ENCODE data around the gene MATCAP1. TPM values are rescaled to one million over a fixed set of nuclear protein-coding genes. Genes with fewer than 3 reads are reported as not detected.
A peak's percentile ranks its signal among the peaks of the same experiment; 100 is the strongest.

The MATCAP1 gene
- total RNA-seq, 4 donors from 2014 or later, result 27.6 to 220 (median 32.5) TPM

- Histone ChIP-seq H3K9me3 (no peaks in the 10 kb centered on the region), H3K27me3 (peaks cover 26% of the 10 kb centered on the region), H3K4me3 (peak overlapping the region; percentile 58 to 93 (median 82)), H3K27ac (peak overlapping the region; percentile 90 to 93 (median 92)), H3K4me1 (peaks cover 12 to 69% (median 54%) of the 10 kb centered on the region in 4 donors), H3K36me3 (no peaks in the 10 kb centered on the region)
- in situ Hi-C loops (cut with MboI; ENCODE audit: low pct_ligation_motif_present in 1 of 4, low pct_unique_long_range_greater_than_20kb in 1 of 4, low sequenced_read_pairs in 3 of 4) (loop anchor here in 3 of 4 donors (10.0 to 25.0 kb wide), 3 partner anchors 144 to 197 kb away; partner anchors contain the start of genes CES3 (in 1 of the 3) and CES4A (in 1 of the 3)), intact Hi-C loops (cut with DNase I; ENCODE audit: low total_unique reads) (loop anchor here (2.0 kb wide), 1 partner anchor 26 kb away; no protein-coding TSS in a partner anchor)
- peak; percentile 82 for DNase-seq
- TF ChIP-seq EP300 (IDR thresholded peaks at IDR 0.05; ENCODE audit: low read depth) (no peak), POLR2AphosphoS5 (IDR thresholded peaks at IDR 0.05) (no peak), POLR2A (IDR thresholded peaks at IDR 0.05) (no peak)
- TF ChIP-seq, protein P1, sequence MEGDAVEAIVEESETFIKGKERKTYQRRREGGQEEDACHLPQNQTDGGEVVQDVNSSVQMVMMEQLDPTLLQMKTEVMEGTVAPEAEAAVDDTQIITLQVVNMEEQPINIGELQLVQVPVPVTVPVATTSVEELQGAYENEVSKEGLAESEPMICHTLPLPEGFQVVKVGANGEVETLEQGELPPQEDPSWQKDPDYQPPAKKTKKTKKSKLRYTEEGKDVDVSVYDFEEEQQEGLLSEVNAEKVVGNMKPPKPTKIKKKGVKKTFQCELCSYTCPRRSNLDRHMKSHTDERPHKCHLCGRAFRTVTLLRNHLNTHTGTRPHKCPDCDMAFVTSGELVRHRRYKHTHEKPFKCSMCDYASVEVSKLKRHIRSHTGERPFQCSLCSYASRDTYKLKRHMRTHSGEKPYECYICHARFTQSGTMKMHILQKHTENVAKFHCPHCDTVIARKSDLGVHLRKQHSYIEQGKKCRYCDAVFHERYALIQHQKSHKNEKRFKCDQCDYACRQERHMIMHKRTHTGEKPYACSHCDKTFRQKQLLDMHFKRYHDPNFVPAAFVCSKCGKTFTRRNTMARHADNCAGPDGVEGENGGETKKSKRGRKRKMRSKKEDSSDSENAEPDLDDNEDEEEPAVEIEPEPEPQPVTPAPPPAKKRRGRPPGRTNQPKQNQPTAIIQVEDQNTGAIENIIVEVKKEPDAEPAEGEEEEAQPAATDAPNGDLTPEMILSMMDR (IDR thresholded peaks at IDR 0.05), result no peak
- 5 to 10% methylated on average over 7 to 27 of the region's 34 CpGs for WGBS, 2 donors (ENCODE audit: low coverage in 1 of 2)
Measured at GRCh38 chr16:67158637-67159600, 24.8 kb downstream of the MATCAP1 start.

GRCh38 chr16:67157892-67158635 is 25.7 kb downstream of the MATCAP1 start:
- DNase-seq, result no peak
- peaks cover 17% of the 10 kb centered on the region for H3K27me3 ChIP-seq
- no peaks in the 10 kb centered on the region for H3K9me3 ChIP-seq
- 52 to 72% methylated on average over 4 to 7 of the region's 7 CpGs for WGBS, 2 donors (ENCODE audit: low coverage in 1 of 2)
- TF ChIP-seq POLR2A (IDR thresholded peaks at IDR 0.05) (no peak), EP300 (IDR thresholded peaks at IDR 0.05; ENCODE audit: low read depth) (no peak), POLR2AphosphoS5 (IDR thresholded peaks at IDR 0.05) (no peak)
- TF ChIP-seq, protein P1 (IDR thresholded peaks at IDR 0.05), result no peak
- peaks cover 12 to 60% (median 45%) of the 10 kb centered on the region in 4 donors for H3K4me1 ChIP-seq
- H3K4me3 ChIP-seq, result no peak overlapping the region
- intact Hi-C loops (cut with DNase I; ENCODE audit: low total_unique reads) (loop anchor here (2.0 kb wide), 2 partner anchors 27 to 179 kb away; no protein-coding TSS in a partner anchor), in situ Hi-C loops (cut with MboI; ENCODE audit: low pct_ligation_motif_present in 1 of 4, low pct_unique_long_range_greater_than_20kb in 1 of 4, low sequenced_read_pairs in 3 of 4) (loop anchor here in 3 of 4 donors (10.0 to 25.0 kb wide), 3 partner anchors 143 to 196 kb away; partner anchors contain the start of genes CES3 (in 1 of the 3) and CES4A (in 1 of the 3))
- H3K27ac ChIP-seq, result peak overlapping the region; percentile 90 to 93 (median 92)
- no peaks in the 10 kb centered on the region for H3K36me3 ChIP-seq

DNA sequence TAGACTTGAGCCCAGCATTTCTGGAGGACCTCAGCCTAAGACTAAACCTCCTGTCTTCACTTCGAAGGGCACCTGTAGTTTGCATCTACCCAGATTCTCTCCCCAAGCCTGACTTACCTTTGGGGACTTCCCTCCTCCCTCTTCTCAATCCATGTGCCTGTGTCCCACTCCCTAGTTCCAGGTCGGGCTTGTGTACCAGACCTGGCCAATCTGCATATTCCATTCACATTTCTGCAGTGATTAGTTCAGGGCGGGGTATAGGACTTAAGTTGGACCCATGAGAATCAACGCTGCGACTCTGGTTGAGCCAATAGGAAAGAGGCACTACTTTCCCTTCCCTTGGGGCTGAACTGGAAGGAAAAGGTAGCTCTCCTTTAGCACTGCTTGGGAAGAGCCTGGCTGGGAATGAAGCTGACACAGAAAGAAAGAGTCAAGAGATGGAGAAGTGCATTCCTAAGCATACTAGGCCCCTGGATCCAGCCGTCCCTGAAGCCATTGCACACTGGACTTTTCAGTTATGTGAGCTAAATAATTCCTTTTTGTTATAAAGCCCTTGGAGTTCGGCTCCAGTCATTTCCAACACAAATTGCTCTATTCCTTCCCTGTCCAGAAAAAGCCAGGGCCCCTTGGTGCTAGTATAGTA is 26.5 kb downstream of the MATCAP1 start:
- no peaks in the 10 kb centered on the region for H3K36me3 ChIP-seq
- peaks cover 9% of the 10 kb centered on the region for H3K27me3 ChIP-seq
- in situ Hi-C loops (cut with MboI; ENCODE audit: low pct_ligation_motif_present in 1 of 4, low pct_unique_long_range_greater_than_20kb in 1 of 4, low sequenced_read_pairs in 3 of 4), result loop anchor here in 3 of 4 donors (10.0 to 25.0 kb wide), 3 partner anchors 142 to 195 kb away; partner anchors contain the start of genes CES3 (in 1 of the 3) and CES4A (in 1 of the 3)
- intact Hi-C loops (cut with DNase I; ENCODE audit: low total_unique reads), result loop anchor here (2.0 kb wide), 1 partner anchor 178 kb away; no protein-coding TSS in a partner anchor
- no peak overlapping the region for H3K4me3 ChIP-seq
- DNase-seq, result no peak
- H3K4me1 ChIP-seq, result peaks cover 12 to 53% (median 40%) of the 10 kb centered on the region in 4 donors
- TF ChIP-seq POLR2AphosphoS5 (IDR thresholded peaks at IDR 0.05) (no peak), EP300 (IDR thresholded peaks at IDR 0.05; ENCODE audit: low read depth) (no peak), POLR2A (IDR thresholded peaks at IDR 0.05) (no peak)
- TF ChIP-seq, protein P1 (IDR thresholded peaks at IDR 0.05), result no peak
- H3K27ac ChIP-seq, result peak overlapping the region in 3 of 4 donors; percentile 90 to 93 (median 92)
- 83 to 88% methylated on average over 3 to 7 of the region's 7 CpGs for WGBS, 2 donors (ENCODE audit: low coverage in 1 of 2)
- no peaks in the 10 kb centered on the region for H3K9me3 ChIP-seq
